ENCODE results near the gene EPYC. TPM values are rescaled to one million over a fixed set of nuclear protein-coding genes. Genes with fewer than 3 reads are reported as not detected.

Gene EPYC
- total and polyA plus RNA-seq, 2 of the 13 experiments (the other 11 are each of a cell fraction or from before 2014, with no cell fraction given), result not detected

GRCh38 chr12:91017043-91017442 is 12.3 kb upstream of the EPYC start (continued):
- TF ChIP-seq HNRNPUL1 (IDR thresholded peaks at IDR 0.05; ENCODE audit: low read depth, low read length) (no peak), FOXA3 (CRISPR knock-in tag; IDR thresholded peaks at IDR 0.05) (no peak), ZBTB8A (CRISPR knock-in tag; IDR thresholded peaks at IDR 0.05; ENCODE audit: borderline replicate concordance, low read depth) (no peak), RERE (CRISPR knock-in tag; IDR thresholded peaks at IDR 0.05; ENCODE audit: low read depth) (no peak), ZSCAN21 (CRISPR knock-in tag; IDR thresholded peaks at IDR 0.05; ENCODE audit: borderline replicate concordance) (no peak), ZNF737 (CRISPR knock-in tag; IDR thresholded peaks at IDR 0.05; ENCODE audit: borderline replicate concordance) (no peak), ZNF710 (CRISPR knock-in tag; IDR thresholded peaks at IDR 0.05; ENCODE audit: borderline replicate concordance) (no peak), REPIN1 (CRISPR knock-in tag; IDR thresholded peaks at IDR 0.05; ENCODE audit: borderline replicate concordance, low read depth) (no peak), TOE1 (CRISPR knock-in tag; IDR thresholded peaks at IDR 0.05) (no peak), CBX2 (IDR thresholded peaks at IDR 0.05; ENCODE audit: low read depth, low read length) (no peak), CBX2 (CRISPR knock-in tag; IDR thresholded peaks at IDR 0.05; ENCODE audit: low read depth) (no peak), ZNF446 (CRISPR knock-in tag; IDR thresholded peaks at IDR 0.05) (no peak)
